Breast epithelium (tissue), 3 donors: ENCODE results near the gene SUPT20H.

Experiments
- CTCF ChIP-seq, 3 donors: fragments of 450-650 bp; IDR thresholded peaks; one replicate each; pipeline ENCODE4 v1.5.1; 2016 to 2017; ENCODE audit warnings: antibody characterized with exemption in 3 of 3, mild to moderate bottlenecking in 3 of 3, moderate library complexity in 3 of 3
- POLR2A ChIP-seq: fragments of 450-650 bp; IDR thresholded peaks from one replicate; pipeline ENCODE4 v1.6.1; 2016; ENCODE audit warnings: antibody characterized with exemption, mild to moderate bottlenecking, moderate library complexity
- POLR2AphosphoS5 ChIP-seq, 3 donors: sonication (generic); formaldehyde crosslinking; IDR thresholded peaks; one replicate each; pipeline ENCODE4 v1.6.1; 2017; ENCODE audit warnings: antibody characterized with exemption in 3 of 3

GRCh38 chr13:37009692-37010091 lies 49.8 kb downstream of the SUPT20H start:
- no peak for TF ChIP-seq CTCF (IDR thresholded peaks at IDR 0.05)
- TF ChIP-seq POLR2A = no peak
- no peak for TF ChIP-seq POLR2AphosphoS5 (IDR thresholded peaks at IDR 0.05)
